Ramos (cell line): Measurements from ENCODE around the gene VOPP1.
"Not testable (repeated sequence)": the region's sequence is repeated elsewhere in the genome, so short reads cannot be mapped to it uniquely, and the experiment has no call there.

Experiments
- in situ Hi-C: fragments of 300-500 bp; cut with MboI; formaldehyde crosslinking; loops from one replicate; pipeline ENCODE4 v1.14.3; 2022; ENCODE audit warnings: low sequenced_read_pairs; ENCODE audit not compliant: unreplicated experiment

The VOPP1 gene

DNA sequence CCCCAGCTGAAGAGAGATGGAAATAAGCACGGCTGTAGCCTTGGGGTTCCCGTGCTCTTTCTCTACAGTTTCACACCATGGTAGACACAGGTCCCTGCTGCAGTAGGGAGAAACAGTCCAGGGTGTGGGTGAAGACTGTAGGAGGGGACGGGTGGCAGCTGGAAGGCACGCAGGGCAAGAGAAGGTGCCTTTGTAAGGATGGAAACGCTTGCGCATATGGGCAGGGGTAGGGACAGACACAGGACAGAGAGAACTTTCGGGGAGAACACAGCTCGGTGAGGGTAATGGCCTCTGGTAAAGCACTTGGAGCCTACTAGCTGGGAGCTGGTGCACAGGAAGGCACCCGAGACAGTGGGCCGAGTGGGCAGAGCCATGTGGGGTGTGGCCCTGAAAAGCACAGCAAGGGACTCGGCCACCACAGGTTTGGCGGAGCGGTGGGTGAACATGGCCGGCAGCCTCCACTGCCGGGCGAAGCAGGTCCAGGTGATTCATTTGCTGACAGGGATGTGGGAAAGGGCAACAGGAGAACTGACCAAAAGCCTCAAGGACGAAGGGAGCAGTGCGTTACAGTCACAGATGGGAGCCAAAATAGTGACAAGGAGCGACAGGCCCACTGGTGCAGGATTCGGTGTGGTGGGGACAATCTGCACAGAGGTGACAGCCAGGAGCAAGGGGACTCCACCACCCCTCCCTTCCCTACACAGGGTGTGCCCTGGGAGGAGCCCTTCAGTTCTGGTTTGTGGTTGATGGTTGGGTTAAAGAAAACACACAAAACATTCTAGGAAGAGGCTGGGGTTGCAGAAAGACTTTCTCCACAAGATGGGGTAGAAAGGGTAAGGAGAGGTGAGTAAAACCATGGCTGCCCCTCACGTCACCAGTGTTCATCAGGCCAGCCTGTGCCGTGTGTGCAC, 97.1 kb downstream of the VOPP1 start:
- in situ Hi-C loops = no loop called here

GRCh38 chr7:55473932-55474331, 98.4 kb downstream of the VOPP1 start:
- in situ Hi-C loops = no loop called here

GRCh38 chr7:55472928-55473725, 99.2 kb downstream of the VOPP1 start:
- in situ Hi-C loops = no loop called here

DNA sequence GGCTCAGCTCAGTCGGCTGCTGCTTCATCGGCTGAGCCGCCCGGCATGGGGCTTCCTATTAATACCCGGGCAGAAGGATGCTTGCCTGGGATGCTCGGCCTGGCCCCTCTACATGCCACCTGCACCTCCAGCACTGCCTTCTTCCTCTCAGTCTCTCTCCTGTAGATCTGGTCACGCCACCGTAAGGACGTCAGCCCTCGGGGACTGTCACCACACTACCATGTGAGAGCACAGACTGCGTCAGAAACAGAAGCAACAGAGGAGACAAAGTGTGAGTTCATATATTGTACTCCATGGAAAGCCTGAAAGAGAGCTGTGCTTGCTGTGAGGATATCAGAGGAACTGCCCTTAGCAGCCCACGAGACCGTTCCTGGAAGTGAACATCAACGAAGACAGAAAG, 99.9 kb downstream of the VOPP1 start:
- in situ Hi-C loops = not testable (repeated sequence)

DNA sequence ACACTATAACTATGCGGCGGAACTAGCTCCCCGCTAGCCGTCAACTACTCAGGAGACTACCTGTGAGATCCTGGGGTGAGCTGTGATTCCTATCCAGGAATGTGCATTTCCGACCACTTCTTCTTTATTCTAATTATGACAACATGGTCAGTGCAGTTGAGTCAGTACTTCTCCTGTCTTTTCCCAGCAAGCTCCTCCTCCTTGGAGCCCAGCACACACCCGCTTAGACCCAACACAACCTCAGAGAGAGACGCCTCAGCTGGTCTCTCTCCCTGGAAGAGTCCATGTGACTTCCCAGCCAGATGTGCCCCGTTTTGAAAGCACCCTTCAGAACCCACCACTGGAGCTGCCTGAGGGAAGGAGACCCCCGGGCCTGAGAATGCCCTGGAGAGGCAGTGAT, 100.7 kb downstream of the VOPP1 start:
- in situ Hi-C loops = not testable (repeated sequence)

DNA sequence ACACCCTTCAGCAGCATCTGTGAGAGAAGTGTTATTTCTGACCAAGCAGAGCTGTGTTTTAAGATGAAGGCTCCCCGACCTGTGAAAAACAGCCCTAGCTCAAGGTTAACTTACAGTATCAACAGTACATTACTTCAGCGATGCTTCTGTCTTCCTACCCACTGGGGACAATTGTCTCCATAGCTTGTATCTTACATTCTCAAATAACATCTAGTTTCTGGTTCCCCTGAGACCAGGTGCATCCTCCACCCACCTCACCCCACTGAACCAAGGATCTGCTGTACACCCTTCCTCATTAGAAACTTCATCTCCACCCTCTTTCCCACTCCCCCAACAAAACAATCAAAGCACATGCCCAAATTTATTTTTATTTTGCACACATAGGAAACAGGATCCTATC, 102.0 kb downstream of the VOPP1 start:
- in situ Hi-C loops = no loop called here

- in situ Hi-C loops = no loop called here
Measured at GRCh38 chr7:55469721-55470120, 102.6 kb downstream of the VOPP1 start.

DNA sequence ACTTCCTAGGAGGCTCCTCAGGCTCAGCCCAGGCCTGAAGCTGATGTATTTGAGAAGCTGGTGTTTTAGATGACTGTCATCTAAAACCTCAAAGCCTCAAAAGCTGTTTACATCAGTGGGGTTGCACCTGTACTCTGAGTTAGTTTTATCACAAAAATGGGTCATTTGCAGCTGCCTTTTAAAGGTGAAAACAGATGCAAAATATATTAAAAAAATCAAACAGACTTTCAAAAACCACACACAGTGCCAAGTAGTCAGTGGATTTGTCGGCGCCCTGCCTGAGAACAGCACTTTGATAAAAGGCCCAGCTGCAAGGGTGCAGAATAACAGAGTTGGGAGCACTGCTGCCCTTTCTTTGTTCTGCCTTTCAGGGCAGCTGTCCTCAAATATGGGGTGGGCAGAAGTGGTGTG, 103.0 kb downstream of the VOPP1 start:
- in situ Hi-C loops = no loop called here

DNA sequence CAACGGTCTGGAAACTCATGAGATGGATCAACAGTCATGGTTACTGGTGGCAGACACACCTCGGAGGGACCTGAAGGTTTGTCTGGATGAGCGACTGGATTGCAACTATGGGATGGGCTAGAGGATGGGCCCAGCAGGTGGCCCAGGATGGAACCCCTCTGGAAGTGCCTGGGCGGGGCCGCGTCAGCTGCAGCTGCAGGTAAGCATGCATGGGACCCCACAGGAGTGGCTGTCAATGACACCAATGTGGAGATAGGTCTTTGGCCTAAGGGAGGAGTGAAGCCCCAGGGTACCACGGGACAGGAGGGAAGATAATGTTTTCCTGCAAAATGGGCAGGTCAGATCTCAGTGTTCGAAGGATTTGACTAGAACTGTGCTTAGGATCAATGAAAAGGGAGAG, 103.8 kb downstream of the VOPP1 start:
- in situ Hi-C loops = no loop called here

DNA sequence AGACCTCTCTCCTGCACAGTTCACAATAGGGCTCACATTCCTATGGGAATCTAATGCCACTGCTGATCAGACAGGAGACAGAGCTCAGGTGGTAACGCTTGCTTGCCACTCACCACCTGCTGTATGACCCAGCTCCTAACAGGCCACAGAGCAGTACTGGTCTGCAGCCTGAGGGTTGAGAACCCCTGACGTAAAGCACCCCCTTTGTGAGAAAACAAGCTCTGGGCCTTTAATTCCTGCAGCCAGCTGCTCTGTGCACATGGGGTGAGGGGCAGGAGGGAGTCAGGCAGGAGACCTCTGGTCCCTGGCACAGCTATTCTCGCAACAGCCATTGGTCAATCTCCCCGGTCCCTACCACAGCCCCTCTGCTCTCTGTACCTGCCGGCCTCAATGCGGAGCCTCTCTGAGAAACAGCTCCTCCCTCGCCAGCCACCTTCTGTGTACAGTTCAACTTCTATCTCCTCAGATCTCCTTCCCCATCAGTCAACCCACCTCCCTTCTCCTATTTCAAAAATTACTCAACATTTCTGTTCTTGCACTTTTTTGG, 105.2 kb downstream of the VOPP1 start:
- in situ Hi-C loops = no loop called here

GRCh38 chr7:55465691-55466090, 106.6 kb downstream of the VOPP1 start:
- in situ Hi-C loops = no loop called here

- in situ Hi-C loops = no loop called here
Measured at GRCh38 chr7:55464422-55464821, 107.9 kb downstream of the VOPP1 start.

DNA sequence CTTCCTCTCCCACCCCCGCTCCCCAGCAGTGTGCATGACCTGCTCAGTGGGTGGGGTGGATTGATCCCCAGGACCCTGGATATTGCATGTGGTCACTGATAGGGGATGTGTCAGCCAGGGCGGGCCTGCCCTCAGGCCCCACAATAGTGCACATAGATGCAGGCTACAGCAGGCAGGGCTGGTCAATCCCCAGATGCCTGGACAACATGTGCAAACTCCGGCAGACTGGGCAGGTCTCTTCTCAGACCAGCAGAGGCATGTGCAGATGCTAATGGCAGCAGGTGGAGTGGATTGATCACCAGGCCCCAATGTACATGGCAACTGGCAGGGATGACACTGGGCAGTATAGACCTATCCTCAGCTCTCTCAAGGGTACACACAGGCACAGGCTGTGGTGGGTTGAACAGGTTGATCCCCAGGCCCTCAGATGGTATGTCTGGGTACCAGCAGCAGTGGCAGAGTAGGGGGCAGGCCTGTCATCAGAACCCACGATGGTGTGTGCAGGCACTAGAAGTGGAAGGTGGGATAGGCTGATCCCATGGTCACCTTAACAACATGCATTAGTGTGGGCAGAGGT, 108.5 kb downstream of the VOPP1 start:
- in situ Hi-C loops = no loop called here

DNA sequence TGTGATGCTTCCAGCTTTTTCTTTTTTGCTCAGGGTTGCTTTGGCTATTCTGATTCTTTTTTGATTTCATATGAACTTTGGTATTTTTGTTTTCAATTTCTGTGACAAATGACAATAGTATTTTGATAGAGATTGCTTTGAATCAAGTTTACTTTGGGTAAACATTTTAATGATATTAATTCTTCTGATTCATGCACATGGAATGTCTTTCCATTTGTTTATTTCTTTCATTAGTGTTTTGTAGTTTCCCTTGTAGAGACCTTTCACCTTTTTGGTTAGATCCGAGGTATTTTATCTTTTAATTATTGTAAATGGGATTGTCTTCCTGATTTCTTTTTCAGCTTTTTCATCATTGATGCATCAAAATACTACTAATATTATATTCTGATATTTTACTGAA, 114.0 kb downstream of the VOPP1 start:
- in situ Hi-C loops = no loop called here

GRCh38 chr7:55457801-55458200, 114.5 kb downstream of the VOPP1 start:
- in situ Hi-C loops = no loop called here

GRCh38 chr7:55452971-55453370, 119.3 kb downstream of the VOPP1 start:
- in situ Hi-C loops = no loop called here

- in situ Hi-C loops = no loop called here
Measured at GRCh38 chr7:55449992-55450535, 122.2 kb downstream of the VOPP1 start.

GRCh38 chr7:55449205-55449991, 122.9 kb downstream of the VOPP1 start:
- in situ Hi-C loops = no loop called here

GRCh38 chr7:55448526-55448925, 123.8 kb downstream of the VOPP1 start:
- in situ Hi-C loops = no loop called here

DNA sequence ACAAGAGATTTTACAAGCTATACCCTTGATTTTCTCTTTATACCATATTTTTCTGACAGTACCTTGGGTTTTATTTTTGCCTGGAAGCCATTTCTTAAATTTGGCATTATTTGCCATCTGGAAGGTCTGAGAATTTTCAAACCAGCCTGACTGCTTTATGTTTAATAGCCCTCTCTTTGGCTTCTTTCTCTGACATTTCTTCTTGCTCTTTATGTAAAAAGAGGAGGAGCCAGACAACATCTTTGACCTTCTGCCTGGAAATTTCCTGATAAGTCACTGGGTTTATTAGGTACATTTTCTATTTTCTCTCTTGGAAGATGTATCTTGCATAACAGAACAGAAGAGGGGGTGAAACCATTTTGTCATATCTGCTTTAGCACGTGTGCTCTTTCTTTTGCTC, 127.5 kb downstream of the VOPP1 start:
- in situ Hi-C loops = no loop called here
